Activated CD4-positive, alpha-beta memory T cell treated with anti-CD3 and anti-CD28 coated beads for 36 hours (primary cell): ENCODE results near the gene TNFRSF1A. TPM values are rescaled to one million over a fixed set of nuclear protein-coding genes. Genes with fewer than 3 reads are reported as not detected.

Source experiments
- total RNA-seq, 2 experiments: library from RNA; stranded (reverse); gene quantifications; one replicate each; pipeline ENCODE4 v1.2.3, GENCODE V29; 2021

Gene TNFRSF1A
- total RNA-seq, 2 experiments from 2014 or later = 47.5 to 49.6 TPM

Other genes starting within 250 kb of the TNFRSF1A start
- not detected for gene VWF, start 217.4 kb downstream of the TNFRSF1A start, total RNA-seq
- 1 to 10 TPM; 1.5 to 2.3 TPM for gene CD9, start 141.7 kb downstream of the TNFRSF1A start, total RNA-seq
- gene PLEKHG6, start 31.4 kb downstream of the TNFRSF1A start, total RNA-seq = not detected
- gene SCNN1A, start 33.5 kb upstream of the TNFRSF1A start, total RNA-seq = under 1 TPM; 0.17 to 0.26 TPM
- 1 to 10 TPM; 1.5 to 1.9 TPM for gene LTBR, start 42.1 kb upstream of the TNFRSF1A start, total RNA-seq
- 10 to 100 TPM; 36.5 to 39.3 TPM for gene CD27, start 102.9 kb upstream of the TNFRSF1A start, total RNA-seq
- gene TAPBPL, start 110.0 kb upstream of the TNFRSF1A start, total RNA-seq = 10 to 100 TPM; 33.4 to 35.0 TPM
- gene VAMP1, start 128.6 kb upstream of the TNFRSF1A start, total RNA-seq = 10 to 100 TPM; 27.7 to 30.2 TPM
- 100 to 1,000 TPM; 289 to 312 TPM for gene MRPL51, start 151.2 kb upstream of the TNFRSF1A start, total RNA-seq
- 100 to 1,000 TPM; 192 to 196 TPM for gene NCAPD2, start 152.0 kb upstream of the TNFRSF1A start, total RNA-seq
- gene GAPDH, start 192.4 kb upstream of the TNFRSF1A start, total RNA-seq = 1,000 to 10,000 TPM; 5,823 to 5,836 TPM
- gene IFFO1, start 214.0 kb upstream of the TNFRSF1A start, total RNA-seq = 10 to 100 TPM; 10.9 to 12.4 TPM
- 10 to 100 TPM; 74.9 to 82.2 TPM for gene NOP2, start 226.2 kb upstream of the TNFRSF1A start, total RNA-seq